H9 (cell line): ENCODE data around the gene SRPK1. TPM values are rescaled to one million over a fixed set of nuclear protein-coding genes. Genes with fewer than 3 reads are reported as not detected.
"Not testable (repeated sequence)": the region's sequence is repeated elsewhere in the genome, so short reads cannot be mapped to it uniquely, and the experiment has no call there.

Experiments used
- DNase-seq: peaks from one replicate; pipeline ENCODE4 v3.0.0-alpha.2; 2017
- H2AFZ ChIP-seq: one replicate; pipeline ENCODE4 v1.6.1; 2013; ENCODE audit warnings: mild to moderate bottlenecking, low read length, control low read depth, moderate library complexity
- H2AK5ac ChIP-seq: 2 replicates; pipeline ENCODE4 v1.6.1; 2013; ENCODE audit warnings: low read length, control low read depth, mixed read lengths; ENCODE audit not compliant: insufficient read length
- H2BK120ac ChIP-seq: one replicate; pipeline ENCODE4 v1.6.1; 2013; ENCODE audit warnings: low read depth, mild to moderate bottlenecking, low read length, control low read depth, inconsistent platforms; ENCODE audit not compliant: poor library complexity, severe bottlenecking
- H2BK12ac ChIP-seq: 2 replicates; pipeline ENCODE4 v1.6.1; 2013; ENCODE audit warnings: low read length, control low read depth, mixed read lengths, low read depth; ENCODE audit not compliant: insufficient read length
- H2BK15ac ChIP-seq: 2 replicates; pipeline ENCODE4 v1.6.1; 2013; ENCODE audit warnings: low read depth, low read length, control low read depth
- H2BK20ac ChIP-seq: one replicate; pipeline ENCODE4 v1.6.1; 2013; ENCODE audit warnings: low read depth, mild to moderate bottlenecking, low read length, control low read depth, inconsistent platforms; ENCODE audit not compliant: poor library complexity, severe bottlenecking
- H2BK5ac ChIP-seq: 2 replicates; pipeline ENCODE4 v1.6.1; 2013; ENCODE audit warnings: low read length, control low read depth, mixed read lengths; ENCODE audit not compliant: insufficient read length
- H3K14ac ChIP-seq: 2 replicates; pipeline ENCODE4 v1.6.1; 2013; ENCODE audit warnings: low read length, control low read depth; ENCODE audit not compliant: insufficient read depth
- H3K18ac ChIP-seq: 2 replicates; pipeline ENCODE4 v1.6.1; 2013; ENCODE audit warnings: low read depth, mild to moderate bottlenecking, mixed read lengths, low read length, control low read depth; ENCODE audit not compliant: insufficient read length
- H3K23ac ChIP-seq: 2 replicates; pipeline ENCODE4 v1.6.1; 2013; ENCODE audit warnings: low read length, control low read depth, mixed read lengths, low read depth; ENCODE audit not compliant: insufficient read length
- H3K23me2 ChIP-seq: 2 replicates; pipeline ENCODE4 v1.6.1; 2013; ENCODE audit warnings: low read depth, mild to moderate bottlenecking, mixed read lengths, low read length, control low read depth; ENCODE audit not compliant: insufficient read length, poor library complexity, severe bottlenecking
- H3K27ac ChIP-seq: 2 replicates; pipeline ENCODE4 v1.5.1; 2013; ENCODE audit warnings: low read length, control low read depth, mixed read lengths, low read depth; ENCODE audit not compliant: insufficient read length
- H3K27me3 ChIP-seq: 2 replicates; pipeline ENCODE4 v1.6.1; 2013; ENCODE audit warnings: low read length, control low read depth, inconsistent platforms; ENCODE audit not compliant: insufficient read depth
- H3K4ac ChIP-seq: 2 replicates; pipeline ENCODE4 v1.6.1; 2013; ENCODE audit warnings: low read depth, mild to moderate bottlenecking, control low read depth, inconsistent platforms, low read length, moderate library complexity
- H3K4me1 ChIP-seq: 2 replicates; pipeline ENCODE4 v1.6.1; 2013; ENCODE audit warnings: low read length, control low read depth, inconsistent platforms; ENCODE audit not compliant: insufficient read depth
- H3K4me2 ChIP-seq: 2 replicates; pipeline ENCODE4 v1.6.1; 2013; ENCODE audit warnings: low read length, control low read depth, mixed read lengths; ENCODE audit not compliant: insufficient read length, insufficient read depth
- H3K56ac ChIP-seq: 2 replicates; pipeline ENCODE4 v1.6.1; 2013; ENCODE audit warnings: low read depth, mild to moderate bottlenecking, mixed read lengths, low read length, control low read depth; ENCODE audit not compliant: insufficient read length
- H3K79me1 ChIP-seq: 2 replicates; pipeline ENCODE4 v1.6.1; 2013; ENCODE audit warnings: low read depth, mild to moderate bottlenecking, moderate library complexity, low read length, control low read depth, inconsistent platforms; ENCODE audit not compliant: insufficient read depth, poor library complexity, severe bottlenecking
- H3K79me2 ChIP-seq: 2 replicates; pipeline ENCODE4 v1.6.1; 2013; ENCODE audit warnings: low read length, control low read depth, inconsistent platforms; ENCODE audit not compliant: insufficient read depth
- H3K9ac ChIP-seq: 2 replicates; pipeline ENCODE4 v1.6.1; 2013; ENCODE audit warnings: low read length, control low read depth, mixed read lengths; ENCODE audit not compliant: insufficient read length; ENCODE audit errors: extremely low read depth
- H3K9me3 ChIP-seq: one replicate; pipeline ENCODE4 v1.6.1; 2013; ENCODE audit warnings: low read depth, low read length, inconsistent platforms; ENCODE audit not compliant: control insufficient read depth
- H3T11ph ChIP-seq: one replicate; pipeline ENCODE4 v1.6.1; 2013; ENCODE audit warnings: mild to moderate bottlenecking, low read length, control low read depth, inconsistent platforms
- H4K20me1 ChIP-seq: one replicate; pipeline ENCODE4 v1.6.1; 2013; ENCODE audit not compliant: control insufficient read depth, insufficient read length, insufficient read depth
- H4K5ac ChIP-seq: 2 replicates; pipeline ENCODE4 v1.6.1; 2013; ENCODE audit warnings: low read depth, mild to moderate bottlenecking, mixed read lengths, low read length, control low read depth; ENCODE audit not compliant: insufficient read length
- H4K8ac ChIP-seq: replicated peaks from 2 replicates; pipeline ENCODE4 v1.6.1; 2013; ENCODE audit warnings: low read length, control low read depth, mixed read lengths, low read depth; ENCODE audit not compliant: insufficient read length
- H4K91ac ChIP-seq: 2 replicates; pipeline ENCODE4 v1.6.1; 2013; ENCODE audit warnings: low read depth, mild to moderate bottlenecking, moderate library complexity, mixed read lengths, low read length, control low read depth; ENCODE audit not compliant: insufficient read length
- H3K27ac Mint-ChIP-seq, 3 experiments: 2 replicates in 2 of 3; 3 replicates in 1 of 3; pipeline ENCODE4 v1.8.0; 2020 to 2021; ENCODE audit warnings: mixed read lengths in 3 of 3, mild to moderate bottlenecking in 1 of 3, moderate library complexity in 1 of 3
- H3K27me3 Mint-ChIP-seq: 2 replicates; pipeline ENCODE4 v1.8.0; 2021; ENCODE audit warnings: low read depth, mild to moderate bottlenecking, moderate library complexity, mixed read lengths
- H3K36me3 Mint-ChIP-seq, 3 experiments: 2 replicates in 2 of 3; 3 replicates in 1 of 3; pipeline ENCODE4 v1.8.0; 2020 to 2021; ENCODE audit warnings: low read depth in 3 of 3, mixed read lengths in 3 of 3; ENCODE audit not compliant: insufficient read depth in 1 of 3
- H3K4me1 Mint-ChIP-seq, 2 experiments: 2 replicates each; pipeline ENCODE4 v1.8.0; 2020; ENCODE audit warnings: mixed read lengths in 2 of 2
- H3K4me3 Mint-ChIP-seq, 2 experiments: 2 replicates in 1 of 2; 3 replicates in 1 of 2; pipeline ENCODE4 v1.8.0; 2020 to 2021; ENCODE audit warnings: mild to moderate bottlenecking in 2 of 2, mixed read lengths in 2 of 2, moderate library complexity in 1 of 2
- H3K9me3 Mint-ChIP-seq, 2 experiments: 2 replicates in 1 of 2; 3 replicates in 1 of 2; pipeline ENCODE4 v1.8.0; 2020; ENCODE audit warnings: mild to moderate bottlenecking in 2 of 2, mixed read lengths in 2 of 2, moderate library complexity in 1 of 2
- CTCF ChIP-seq: fragments of 200-600 bp; sonication (generic); conservative IDR thresholded peaks from 3 replicates; pipeline ENCODE4 v1.8.0; 2021; ENCODE audit warnings: antibody characterized with exemption, mild to moderate bottlenecking
- WGBS: extraction: QIAGEN DNeasy Blood & Tissue Kit; methylation state at CpG from one replicate; pipeline ENCODE4 v1.1.7; 2013; ENCODE audit warnings: missing lambda C conversion rate, low lambda C conversion rate, mixed read lengths; ENCODE audit not compliant: insufficient read length; ENCODE audit errors: extremely low coverage; 5-methylcytosine and 5-hydroxymethylcytosine counted together
- total RNA-seq: library from RNA; stranded (reverse); gene quantifications from 2 replicates; pipeline ENCODE4 v1.2.1, GENCODE V29; 2021

SRPK1 gene
- total RNA-seq, 1 experiment from 2014 or later: 93.2 TPM

- H3K4me1 Mint-ChIP-seq: peaks cover 6% of the 10 kb centered on the region in 2 experiments
- DNase-seq: no peak
- no peak overlapping the region for H3K18ac ChIP-seq
- H3K23me2 ChIP-seq: peaks cover 2% of the 10 kb centered on the region
- H4K8ac ChIP-seq: no peak overlapping the region
- TF ChIP-seq CTCF: no peak
- no peak overlapping the region for H2BK12ac ChIP-seq
- no peak overlapping the region for H2BK5ac ChIP-seq
- WGBS: no CpG with 5 or more reads among the region's 2 CpGs
- no peak overlapping the region for H4K91ac ChIP-seq
- H2BK15ac ChIP-seq: no peak overlapping the region
- H3K56ac ChIP-seq: no peak overlapping the region
- no peak overlapping the region for H3K14ac ChIP-seq
- H3K9ac ChIP-seq: no peak overlapping the region
- H3K27me3 ChIP-seq: peaks cover 2% of the 10 kb centered on the region; the same call in 1 of the 2 replicates
- H3K23ac ChIP-seq: no peak overlapping the region
- H3K4me1 ChIP-seq: no peaks in the 10 kb centered on the region
- H3K9me3 ChIP-seq: peaks cover 4% of the 10 kb centered on the region
- H2AK5ac ChIP-seq: no peak overlapping the region
- H3K79me1 ChIP-seq: no peaks in the 10 kb centered on the region
- no peak overlapping the region for H3K4ac ChIP-seq
- no peak overlapping the region for H3T11ph ChIP-seq
- no peak overlapping the region for H3K4me2 ChIP-seq
- H3K4me3 Mint-ChIP-seq: no peak overlapping the region
- no peak overlapping the region for H4K5ac ChIP-seq
- H2BK20ac ChIP-seq: peak overlapping the region; percentile 64
- peaks cover 0 to 5% (median 0%) of the 10 kb centered on the region in 3 experiments; a peak in 3 of 7 replicates for H3K36me3 Mint-ChIP-seq
- no peaks in the 10 kb centered on the region for H3K79me2 ChIP-seq
- no peaks in the 10 kb centered on the region for H4K20me1 ChIP-seq
- no peak overlapping the region for H3K27ac ChIP-seq
- H2BK120ac ChIP-seq: no peak overlapping the region
- no peak overlapping the region for H3K27ac Mint-ChIP-seq
- peaks cover 7 to 9% of the 10 kb centered on the region in 2 experiments for H3K9me3 Mint-ChIP-seq
- no peak overlapping the region for H2AFZ ChIP-seq
- peaks cover 9% of the 10 kb centered on the region for H3K27me3 Mint-ChIP-seq
Observed at GRCh38 chr6:35933844-35934243, 12.9 kb upstream of the SRPK1 start.

GRCh38 chr6:35931873-35932272 is 11.0 kb upstream of the SRPK1 start:
- not testable (repeated sequence) for H3K23me2 ChIP-seq, H3K27ac Mint-ChIP-seq
- no CpG with 5 or more reads among the region's 10 CpGs for WGBS

More at GRCh38 chr6:35931873-35932272, 11.0 kb upstream of the SRPK1 start:
- H4K5ac ChIP-seq, H3K27me3 Mint-ChIP-seq, H3K14ac ChIP-seq, H3K9me3 Mint-ChIP-seq, H2BK20ac ChIP-seq, H2AFZ ChIP-seq, H4K91ac ChIP-seq, H3K79me1 ChIP-seq, H3K9me3 ChIP-seq, H2BK15ac ChIP-seq, H3K4me1 Mint-ChIP-seq, H3T11ph ChIP-seq, H3K18ac ChIP-seq, H3K4ac ChIP-seq, H3K9ac ChIP-seq, H3K56ac ChIP-seq, H3K79me2 ChIP-seq, H3K23ac ChIP-seq, H4K8ac ChIP-seq, H4K20me1 ChIP-seq, H3K27me3 ChIP-seq, H2AK5ac ChIP-seq, H2BK120ac ChIP-seq, H3K4me1 ChIP-seq, H3K4me2 ChIP-seq, H2BK5ac ChIP-seq, H2BK12ac ChIP-seq, H3K36me3 Mint-ChIP-seq, DNase-seq, H3K27ac ChIP-seq: not testable (repeated sequence)
- peak overlapping the region in 1 of 2 experiments; percentile 51; a peak in 1 of 5 replicates for H3K4me3 Mint-ChIP-seq
